HUES64 (cell line): ENCODE measurements around the gene GEMIN2.
"Not testable (repeated sequence)": the region's sequence is repeated elsewhere in the genome, so short reads cannot be mapped to it uniquely, and the experiment has no call there.

Experiments
- H3K27ac ChIP-seq: 2 replicates; pipeline ENCODE4 v1.7.0; 2013; ENCODE audit warnings: low read depth, low read length, inconsistent platforms
- H3K27me3 ChIP-seq: 2 replicates; pipeline ENCODE4 v1.6.1; 2013; ENCODE audit warnings: mild to moderate bottlenecking, low read length; ENCODE audit not compliant: insufficient read depth
- H3K36me3 ChIP-seq: 2 replicates; pipeline ENCODE4 v1.6.1; 2013; ENCODE audit warnings: mild to moderate bottlenecking, low read length; ENCODE audit not compliant: insufficient read depth
- H3K4me1 ChIP-seq: 2 replicates; pipeline ENCODE4 v1.6.1; 2013; ENCODE audit warnings: mild to moderate bottlenecking, low read length, moderate library complexity; ENCODE audit not compliant: insufficient read depth
- H3K4me3 ChIP-seq: 2 replicates; pipeline ENCODE4 v1.5.1; 2013; ENCODE audit warnings: mild to moderate bottlenecking, low read length, moderate library complexity
- H3K9ac ChIP-seq: 2 replicates; pipeline ENCODE4 v1.6.1; 2013; ENCODE audit warnings: mild to moderate bottlenecking, low read depth, low read length
- H3K9me3 ChIP-seq: 2 replicates; pipeline ENCODE4 v1.6.1; 2013; ENCODE audit warnings: low read depth, low read length; ENCODE audit not compliant: insufficient read depth
- WGBS: fragments of 150-250, 120-280 bp; methylation state at CpG from one replicate; pipeline ENCODE4 v1.1.7; 2013; ENCODE audit warnings: missing lambda C conversion rate; 5-methylcytosine and 5-hydroxymethylcytosine counted together

The GEMIN2 gene

GRCh38 chr14:39122330-39123138 is 8.4 kb downstream of the GEMIN2 start:
- Histone ChIP-seq H3K9ac (no peak overlapping the region), H3K36me3 (peaks cover 86% of the 10 kb centered on the region), H3K4me1 (no peaks in the 10 kb centered on the region), H3K9me3 (no peaks in the 10 kb centered on the region), H3K27ac (no peak overlapping the region), H3K27me3 (no peaks in the 10 kb centered on the region), H3K4me3 (no peak overlapping the region)
- 97% methylated on average over 2 of the region's 3 CpGs for WGBS

- not testable (repeated sequence) for H3K9me3 ChIP-seq, H3K27me3 ChIP-seq, H3K4me3 ChIP-seq, H3K4me1 ChIP-seq, H3K9ac ChIP-seq, H3K27ac ChIP-seq
- H3K36me3 ChIP-seq, result peaks cover 67% of the 10 kb centered on the region
- 95% methylated on average over 8 of the region's 8 CpGs for WGBS
These were observed 23.7 kb downstream of the GEMIN2 start for GRCh38 chr14:39137835-39138234.

DNA sequence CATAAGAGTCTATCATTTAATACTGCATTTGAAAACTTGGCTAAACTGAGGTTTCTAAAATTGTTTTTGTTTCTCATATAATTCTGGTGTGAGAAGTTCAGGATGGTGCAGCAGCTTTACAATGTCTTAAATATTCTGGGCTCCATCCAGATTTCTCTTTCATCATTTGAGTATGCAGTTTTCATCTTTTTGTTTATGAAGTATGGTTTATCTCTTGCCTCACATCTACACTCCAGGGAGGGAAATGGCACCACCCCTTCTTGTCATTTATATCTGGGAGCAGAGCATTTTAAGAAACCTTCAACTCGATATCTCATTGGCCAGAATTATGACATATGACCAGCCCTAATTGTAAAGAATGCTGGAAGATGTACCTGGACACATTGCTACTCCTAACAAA is 24.3 kb downstream of the GEMIN2 start:
- H3K4me1 ChIP-seq, result peaks cover 5% of the 10 kb centered on the region; the same call in 1 of the 2 replicates
- H3K9ac ChIP-seq, result no peak overlapping the region
- WGBS, result 88% methylated on average over 1 of the region's 1 CpG
- H3K36me3 ChIP-seq, result peaks cover 61% of the 10 kb centered on the region
- H3K4me3 ChIP-seq, result no peak overlapping the region
- H3K27me3 ChIP-seq, result no peaks in the 10 kb centered on the region
- peaks cover 8% of the 10 kb centered on the region; the same call in 1 of the 2 replicates for H3K9me3 ChIP-seq
- H3K27ac ChIP-seq, result no peak overlapping the region

DNA sequence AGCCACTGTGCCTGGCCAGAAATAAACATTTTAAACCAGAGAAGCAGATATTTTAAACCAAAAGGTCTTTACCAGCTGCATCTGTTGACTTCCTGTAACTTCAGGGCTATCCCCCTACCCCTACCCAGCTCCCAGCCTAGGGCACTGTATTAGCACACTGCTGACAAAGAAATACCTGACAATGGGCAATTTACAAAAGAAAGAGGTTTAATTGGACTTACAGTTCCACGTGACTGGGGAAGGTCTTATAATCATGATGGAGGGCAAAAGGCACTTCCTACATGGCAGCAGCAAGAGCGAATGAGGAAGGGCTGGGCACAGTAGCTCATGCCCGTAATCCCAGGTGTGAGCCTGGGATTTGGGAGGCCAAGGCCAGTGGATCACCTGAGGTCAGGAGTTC is 26.0 kb downstream of the GEMIN2 start:
- H3K27me3 ChIP-seq, result no peaks in the 10 kb centered on the region
- H3K9me3 ChIP-seq, result peaks cover 8% of the 10 kb centered on the region; the same call in 1 of the 2 replicates
- H3K4me1 ChIP-seq, result peaks cover 5% of the 10 kb centered on the region; the same call in 1 of the 2 replicates
- 76% methylated on average over 3 of the region's 3 CpGs for WGBS
- H3K4me3 ChIP-seq, result no peak overlapping the region
- H3K9ac ChIP-seq, result no peak overlapping the region
- peaks cover 44% of the 10 kb centered on the region for H3K36me3 ChIP-seq
- H3K27ac ChIP-seq, result peak overlapping the region; percentile 24; the same call in 1 of the 2 replicates

GRCh38 chr14:39141623-39142022 is 27.5 kb downstream of the GEMIN2 start:
- peaks cover 29% of the 10 kb centered on the region for H3K36me3 ChIP-seq
- not testable (repeated sequence) for H3K4me3 ChIP-seq, H3K9ac ChIP-seq, H3K9me3 ChIP-seq, H3K27ac ChIP-seq, H3K27me3 ChIP-seq, H3K4me1 ChIP-seq
- WGBS, result 95% methylated on average over 1 of the region's 1 CpG

- WGBS, result 50% methylated on average over 2 of the region's 2 CpGs
- H3K27ac ChIP-seq, H3K27me3 ChIP-seq, H3K9ac ChIP-seq, H3K4me1 ChIP-seq, H3K4me3 ChIP-seq, H3K9me3 ChIP-seq: not testable (repeated sequence)
- peaks cover 24% of the 10 kb centered on the region for H3K36me3 ChIP-seq
These were observed 29.1 kb downstream of the GEMIN2 start for GRCh38 chr14:39143226-39143625.

DNA sequence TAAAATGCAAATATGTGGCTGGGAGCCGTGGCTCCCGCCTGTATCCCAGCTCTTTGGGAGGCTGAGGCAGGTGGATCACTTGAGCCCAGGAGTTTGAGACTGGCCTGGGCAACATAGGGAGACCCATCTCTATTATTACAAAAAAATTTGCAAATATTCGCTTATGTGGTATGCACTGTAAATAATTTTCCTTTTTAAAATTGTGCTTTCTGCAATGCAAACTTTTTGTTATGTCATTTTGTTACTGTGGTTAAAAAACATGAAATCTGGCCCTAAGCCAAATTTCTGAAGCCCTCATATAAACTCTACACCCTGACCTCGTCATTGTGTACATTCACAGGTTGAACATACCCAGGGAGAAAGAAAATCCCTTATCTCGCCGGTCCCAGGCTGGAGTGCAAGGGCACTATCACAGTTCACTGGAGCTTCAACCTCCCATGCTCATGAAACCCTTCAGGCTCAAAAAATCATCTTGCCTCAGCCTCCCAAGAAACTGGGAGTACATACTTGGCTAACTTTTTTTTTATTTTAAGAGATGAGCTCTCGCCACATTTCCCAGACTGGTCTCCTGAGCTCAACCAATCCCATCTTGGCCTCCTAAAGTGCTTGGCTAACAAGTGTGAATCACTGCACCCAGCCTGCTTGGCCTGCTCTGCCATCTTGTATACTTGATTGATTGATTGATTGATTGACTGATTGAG is 31.3 kb downstream of the GEMIN2 start:
- Histone ChIP-seq H3K4me3 (no peak overlapping the region), H3K27ac (no peak overlapping the region), H3K9ac (no peak overlapping the region), H3K36me3 (peaks cover 36% of the 10 kb centered on the region), H3K27me3 (no peaks in the 10 kb centered on the region), H3K4me1 (no peaks in the 10 kb centered on the region), H3K9me3 (peaks cover 8% of the 10 kb centered on the region; the same call in 1 of the 2 replicates)
- 93% methylated on average over 6 of the region's 7 CpGs for WGBS

DNA sequence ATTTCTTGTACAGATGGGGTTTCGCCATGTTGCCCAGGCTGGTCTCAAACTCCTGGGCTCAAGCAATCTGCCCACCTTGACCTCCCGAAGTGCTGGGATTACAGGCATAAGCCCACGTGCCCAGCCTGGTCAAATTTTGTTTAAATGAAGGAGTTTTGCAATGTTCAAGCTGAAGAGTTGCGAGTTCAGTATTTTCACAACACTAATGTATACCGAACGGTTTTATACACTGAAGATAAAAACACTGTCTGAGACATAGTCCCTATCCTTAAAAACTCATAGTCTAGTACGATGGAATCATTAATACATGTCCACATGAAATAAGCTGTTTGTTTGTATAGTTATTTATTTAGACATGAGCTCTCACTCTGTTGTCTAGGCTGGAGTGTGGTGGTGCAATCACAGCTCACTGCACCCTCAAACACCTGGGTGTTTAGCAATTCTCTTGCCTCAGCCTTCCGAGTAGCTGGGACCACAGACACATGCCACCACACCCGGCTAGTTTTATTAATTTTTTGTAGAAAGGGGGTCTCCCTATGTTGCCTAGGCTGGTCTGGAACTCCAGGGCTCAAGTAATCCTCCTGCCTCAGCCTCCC is 40.6 kb downstream of the GEMIN2 start:
- Histone ChIP-seq H3K27ac (no peak overlapping the region), H3K36me3 (peaks cover 64% of the 10 kb centered on the region), H3K4me3 (no peak overlapping the region), H3K4me1 (no peaks in the 10 kb centered on the region), H3K9ac (no peak overlapping the region), H3K9me3 (no peaks in the 10 kb centered on the region), H3K27me3 (no peaks in the 10 kb centered on the region)
- 94% methylated on average over 9 of the region's 9 CpGs for WGBS

GRCh38 chr14:39157491-39157890 is 43.4 kb downstream of the GEMIN2 start:
- 95% methylated on average over 6 of the region's 6 CpGs for WGBS
- H3K4me1 ChIP-seq, result no peaks in the 10 kb centered on the region
- H3K9me3 ChIP-seq, result no peaks in the 10 kb centered on the region
- H3K36me3 ChIP-seq, result peaks cover 46% of the 10 kb centered on the region
- H3K27me3 ChIP-seq, result no peaks in the 10 kb centered on the region
- no peak overlapping the region for H3K4me3 ChIP-seq
- H3K9ac ChIP-seq, result no peak overlapping the region
- H3K27ac ChIP-seq, result no peak overlapping the region

DNA sequence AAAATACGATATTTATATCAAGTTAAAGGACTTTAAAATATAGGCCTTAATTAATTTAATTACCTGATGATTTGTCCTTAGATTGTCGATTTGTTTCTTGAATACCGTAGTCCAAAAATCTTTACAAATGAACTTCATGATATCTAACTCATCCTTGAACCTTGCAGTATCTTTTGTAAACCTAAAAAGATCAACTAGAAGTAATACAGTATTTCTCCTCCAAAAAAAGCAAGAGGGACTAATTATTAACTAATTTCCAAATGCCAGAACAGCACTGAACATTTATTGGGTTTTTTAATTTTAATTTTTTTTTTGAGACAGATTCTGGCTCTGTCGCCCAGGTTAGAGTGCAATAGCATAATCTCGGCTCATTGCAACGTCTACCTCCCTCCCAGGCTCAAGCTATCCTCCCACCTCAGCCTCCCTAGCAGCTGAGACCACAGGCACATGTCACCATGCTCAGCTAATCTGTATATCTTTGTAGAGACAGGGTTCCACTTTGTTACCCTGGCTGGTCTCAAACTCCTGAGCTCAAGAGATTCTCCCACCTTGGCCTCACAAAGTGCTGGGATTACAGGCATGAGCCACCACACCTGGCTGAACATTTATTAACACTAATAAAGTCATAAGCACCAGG is 44.2 kb downstream of the GEMIN2 start:
- Histone ChIP-seq H3K36me3 (peaks cover 43% of the 10 kb centered on the region), H3K27me3 (no peaks in the 10 kb centered on the region), H3K4me3 (no peak overlapping the region), H3K9ac (no peak overlapping the region), H3K27ac (no peak overlapping the region), H3K4me1 (no peaks in the 10 kb centered on the region), H3K9me3 (no peaks in the 10 kb centered on the region)
- WGBS, result 99% methylated on average over 5 of the region's 6 CpGs

- WGBS, result no CpG with 5 or more reads among the region's 1 CpG
- H3K4me1 ChIP-seq, result no peaks in the 10 kb centered on the region
These were observed 46.4 kb downstream of the GEMIN2 start for GRCh38 chr14:39160494-39160893.

More at GRCh38 chr14:39160494-39160893, 46.4 kb downstream of the GEMIN2 start:
- Histone ChIP-seq H3K4me3 (no peak overlapping the region), H3K9ac (no peak overlapping the region), H3K36me3 (peaks cover 28% of the 10 kb centered on the region), H3K27me3 (no peaks in the 10 kb centered on the region), H3K9me3 (no peaks in the 10 kb centered on the region), H3K27ac (no peak overlapping the region)
